GM12875 (cell line): ENCODE results near the gene DECR2.

ENCODE experiments used
- H3K4me3 ChIP-seq: one replicate; pipeline ENCODE4 v1.5.1; 2011; ENCODE audit warnings: low read depth, low read length, control low read depth
- TF ChIP-seq, protein P1 (sequence below): IDR thresholded peaks from 2 replicates; pipeline ENCODE4 v1.5.1; 2011; ENCODE audit warnings: low read depth, mild to moderate bottlenecking, control low read depth, inconsistent platforms, low read length, moderate library complexity, borderline replicate concordance; ENCODE audit not compliant: insufficient read depth

Gene DECR2, protein sequence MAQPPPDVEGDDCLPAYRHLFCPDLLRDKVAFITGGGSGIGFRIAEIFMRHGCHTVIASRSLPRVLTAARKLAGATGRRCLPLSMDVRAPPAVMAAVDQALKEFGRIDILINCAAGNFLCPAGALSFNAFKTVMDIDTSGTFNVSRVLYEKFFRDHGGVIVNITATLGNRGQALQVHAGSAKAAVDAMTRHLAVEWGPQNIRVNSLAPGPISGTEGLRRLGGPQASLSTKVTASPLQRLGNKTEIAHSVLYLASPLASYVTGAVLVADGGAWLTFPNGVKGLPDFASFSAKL

DNA sequence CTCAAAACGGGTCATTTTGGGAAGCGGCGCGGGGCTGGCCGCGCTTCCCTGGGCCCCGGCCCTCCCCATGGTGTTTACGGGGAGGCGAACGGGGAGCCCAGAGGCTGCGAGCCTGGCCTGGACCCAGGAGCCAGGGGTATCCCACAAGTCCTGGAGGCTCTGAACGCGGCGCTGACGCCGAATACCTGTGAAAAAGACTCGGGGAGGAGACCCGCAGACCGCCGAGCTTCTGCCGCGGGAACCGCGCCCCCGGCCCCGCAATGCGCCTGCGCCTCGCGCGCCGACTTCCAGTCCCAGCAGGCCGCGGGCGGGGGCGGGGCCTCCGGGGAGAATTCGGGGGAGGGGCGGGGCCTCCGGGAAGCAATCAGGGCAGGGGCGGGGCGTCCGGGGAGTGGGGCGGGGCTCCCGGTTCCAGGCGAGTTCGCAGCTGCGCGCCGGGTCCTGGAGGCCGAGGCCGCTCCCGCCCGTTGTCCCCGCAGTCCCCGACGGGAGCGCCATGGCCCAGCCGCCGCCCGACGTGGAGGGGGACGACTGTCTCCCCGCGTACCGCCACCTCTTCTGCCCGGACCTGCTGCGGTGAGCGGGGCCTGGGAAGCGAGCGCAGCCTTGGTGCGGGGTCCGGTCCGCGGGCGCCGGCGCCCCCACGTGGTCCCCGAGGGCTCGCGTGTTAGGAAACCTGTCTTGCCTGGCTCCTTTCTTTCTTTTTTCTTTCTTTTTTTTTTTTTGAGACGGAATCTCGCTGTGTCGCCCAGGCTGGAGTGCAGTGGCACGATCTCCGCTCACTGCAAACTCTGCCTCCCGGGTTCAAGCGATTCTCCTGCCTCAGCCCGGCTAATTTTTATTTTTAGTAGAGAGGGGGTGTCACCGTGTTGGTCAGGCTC lies at the start of gene DECR2:
DECR2 (plus strand) TSS at position 418 of the 881 bp plus-strand sequence; CDS start at position 497, 79 bp downstream.
- TF ChIP-seq, protein P1, sequence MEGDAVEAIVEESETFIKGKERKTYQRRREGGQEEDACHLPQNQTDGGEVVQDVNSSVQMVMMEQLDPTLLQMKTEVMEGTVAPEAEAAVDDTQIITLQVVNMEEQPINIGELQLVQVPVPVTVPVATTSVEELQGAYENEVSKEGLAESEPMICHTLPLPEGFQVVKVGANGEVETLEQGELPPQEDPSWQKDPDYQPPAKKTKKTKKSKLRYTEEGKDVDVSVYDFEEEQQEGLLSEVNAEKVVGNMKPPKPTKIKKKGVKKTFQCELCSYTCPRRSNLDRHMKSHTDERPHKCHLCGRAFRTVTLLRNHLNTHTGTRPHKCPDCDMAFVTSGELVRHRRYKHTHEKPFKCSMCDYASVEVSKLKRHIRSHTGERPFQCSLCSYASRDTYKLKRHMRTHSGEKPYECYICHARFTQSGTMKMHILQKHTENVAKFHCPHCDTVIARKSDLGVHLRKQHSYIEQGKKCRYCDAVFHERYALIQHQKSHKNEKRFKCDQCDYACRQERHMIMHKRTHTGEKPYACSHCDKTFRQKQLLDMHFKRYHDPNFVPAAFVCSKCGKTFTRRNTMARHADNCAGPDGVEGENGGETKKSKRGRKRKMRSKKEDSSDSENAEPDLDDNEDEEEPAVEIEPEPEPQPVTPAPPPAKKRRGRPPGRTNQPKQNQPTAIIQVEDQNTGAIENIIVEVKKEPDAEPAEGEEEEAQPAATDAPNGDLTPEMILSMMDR, result peak; percentile 68
- H3K4me3 ChIP-seq, result peak within 1 kb of the TSS; percentile 98

DNA sequence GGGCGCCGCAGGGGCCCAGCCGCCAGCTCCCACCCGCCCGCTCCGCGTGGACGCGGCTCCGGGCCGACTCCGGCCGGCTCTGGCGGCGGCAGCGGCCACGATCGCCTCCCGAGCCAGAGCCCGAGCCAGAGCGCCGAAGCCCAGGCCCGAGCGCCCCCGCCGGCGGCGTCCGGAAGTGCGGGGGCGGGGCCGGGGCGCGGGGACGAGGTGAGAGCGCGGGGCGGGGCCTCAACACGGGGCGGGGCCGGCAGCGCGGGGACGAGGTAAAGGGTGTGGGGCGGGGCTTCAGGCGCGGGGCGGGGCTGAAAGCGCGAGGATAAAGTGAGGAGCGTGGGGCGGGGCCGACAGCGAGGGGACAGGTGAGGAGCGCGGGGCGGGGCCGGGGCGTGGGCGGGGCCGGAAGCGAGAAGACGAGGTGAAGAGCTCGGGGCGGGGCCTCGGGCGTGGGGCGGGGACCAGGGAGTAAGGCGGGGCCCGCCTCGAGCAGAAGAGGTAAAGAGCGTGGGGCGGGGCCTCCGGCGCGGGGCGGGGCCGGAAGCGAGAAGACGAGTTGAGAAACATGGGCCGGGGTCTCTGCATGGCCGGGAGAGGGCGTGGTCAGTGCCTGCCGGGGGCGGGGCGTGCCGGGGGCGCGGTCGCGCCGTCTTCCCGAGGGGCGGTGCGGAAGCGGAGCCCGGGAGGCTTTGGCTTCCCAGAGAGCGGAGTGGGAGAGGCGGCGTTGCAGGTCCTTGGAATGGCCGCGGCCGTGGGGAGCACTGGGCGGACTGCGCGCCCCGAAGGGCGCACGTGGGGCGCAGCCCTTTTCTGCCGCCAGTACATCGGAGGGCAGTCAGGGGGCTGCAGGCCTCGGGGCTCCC lies 48.9 kb upstream of the DECR2 start, which contains the start of gene AXIN1:
AXIN1 (minus strand) TSS at position 177 of the 857 bp plus-strand sequence. CDS start 5,698 bp downstream, outside the sequence.
- TF ChIP-seq, protein P1, result peak; percentile 71
- peak within 1 kb of the TSS; percentile 78 for H3K4me3 ChIP-seq

DNA sequence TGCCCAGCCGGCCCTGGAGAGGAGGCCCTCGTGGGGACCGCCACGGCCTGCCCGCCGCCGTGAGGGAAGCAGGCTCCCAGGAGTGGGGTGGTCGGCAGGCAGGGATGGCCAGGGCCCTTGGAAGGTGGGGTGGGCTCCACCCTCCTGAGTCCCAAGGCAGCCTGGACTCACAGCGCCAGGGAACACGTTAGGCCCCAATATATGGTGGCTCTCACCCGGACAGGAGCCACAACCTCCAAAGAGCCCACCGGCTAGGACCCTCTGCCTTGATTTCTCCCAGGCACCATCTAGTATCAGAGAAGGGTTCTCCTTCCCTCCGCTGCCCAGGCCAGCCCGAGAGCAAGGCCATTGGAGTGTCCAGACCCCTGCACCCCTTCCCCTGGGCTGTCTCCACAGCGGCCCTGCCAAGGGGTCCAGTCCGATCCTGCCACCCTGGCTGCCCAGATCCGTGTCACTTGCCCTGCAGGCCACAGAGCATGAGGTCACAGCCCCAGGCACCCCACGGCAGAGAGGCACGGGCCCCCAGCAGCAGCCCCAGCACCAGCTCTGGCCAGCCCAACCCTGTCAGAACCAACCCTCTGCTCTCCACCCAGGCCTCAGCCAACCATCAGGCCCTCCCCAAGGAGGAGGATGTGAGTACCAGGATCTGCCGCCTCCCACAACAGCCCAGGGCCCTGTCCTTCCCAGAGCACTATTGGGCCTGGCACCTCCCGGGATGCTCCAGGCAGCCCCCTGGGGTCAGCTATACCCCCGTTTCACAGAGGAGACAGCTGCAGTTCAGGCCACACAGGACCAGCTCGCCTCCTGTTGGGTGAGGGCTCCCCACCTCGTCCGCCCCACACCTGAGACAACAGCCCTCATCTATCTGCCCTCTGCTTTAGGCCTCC lies 48.0 kb upstream of the DECR2 start:
- TF ChIP-seq, protein P1, result no peak
- H3K4me3 ChIP-seq, result peak overlapping the region; percentile 59

DNA sequence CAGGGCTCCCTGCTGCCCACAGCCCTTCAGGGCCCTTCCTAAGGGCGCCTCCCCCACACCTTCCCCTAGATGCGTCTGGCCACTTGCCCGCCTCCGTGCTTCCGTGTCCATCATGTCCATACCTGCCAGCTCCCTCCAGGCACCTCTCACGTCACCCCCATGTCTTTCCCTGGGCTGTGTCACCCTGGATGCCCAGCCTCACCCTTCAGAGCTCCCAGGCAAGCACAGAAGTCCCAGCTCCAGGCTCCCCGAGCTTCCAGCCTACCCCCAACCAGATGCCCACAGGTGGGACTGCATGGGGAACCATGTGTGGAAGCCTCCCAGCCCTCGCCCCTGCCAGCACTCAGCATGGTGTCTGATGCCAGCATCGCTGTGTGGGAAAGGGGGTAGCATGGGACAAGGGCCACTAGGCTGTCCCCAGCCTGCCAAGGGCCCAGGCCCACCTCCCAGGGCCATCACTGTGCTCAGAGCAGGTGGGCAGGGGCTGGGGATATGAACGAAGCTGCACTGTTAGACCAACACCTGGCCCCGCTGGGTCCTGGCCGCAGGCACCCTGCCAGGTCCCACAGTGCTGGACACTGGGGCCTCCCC lies 47.3 kb upstream of the DECR2 start:
- H3K4me3 ChIP-seq, result no peak overlapping the region
- TF ChIP-seq, protein P1, result no peak

DNA sequence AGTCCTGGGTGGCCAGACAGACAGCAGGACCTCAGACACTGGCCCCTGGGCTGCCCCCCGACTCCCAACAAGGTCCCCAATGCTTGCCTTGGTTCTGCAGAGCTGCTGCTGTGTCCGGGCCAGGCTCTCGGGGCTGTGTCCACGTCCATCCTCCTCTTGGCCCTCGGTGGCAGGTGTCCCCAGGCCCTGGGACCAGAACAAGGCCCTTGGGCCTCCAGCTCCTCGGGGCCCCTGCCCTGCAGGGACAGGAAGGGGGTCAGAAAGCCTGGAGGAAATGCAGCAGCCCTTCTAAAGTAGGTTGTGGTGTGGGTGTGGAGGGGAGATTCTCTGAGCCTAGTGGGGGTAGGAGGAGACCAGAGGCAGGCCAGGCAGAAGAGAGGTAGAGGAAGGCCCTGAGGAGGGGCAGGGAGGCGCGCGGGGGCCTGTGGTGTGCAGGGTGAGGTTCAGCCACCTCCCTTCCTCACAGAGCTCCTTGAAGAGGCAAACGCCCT lies 46.7 kb upstream of the DECR2 start:
- H3K4me3 ChIP-seq, result no peak overlapping the region
- TF ChIP-seq, protein P1, result no peak
